Fibroblast of the aortic adventitia (primary cell): ENCODE results near the gene NKX3-2. TPM values are rescaled to one million over a fixed set of nuclear protein-coding genes. Genes with fewer than 3 reads are reported as not detected.

Experiments used
- DNase-seq: peaks from one replicate; pipeline ENCODE4 v3.0.0-alpha.2; 2010; ENCODE audit warnings: low read depth
- H3K4me3 ChIP-seq: 2 replicates; pipeline ENCODE4 v1.5.1; 2011; ENCODE audit warnings: low read depth, mild to moderate bottlenecking, control low read depth, low read length, moderate library complexity
- CTCF ChIP-seq: IDR thresholded peaks from 2 replicates; pipeline ENCODE4 v1.5.1; 2011; ENCODE audit warnings: mild to moderate bottlenecking, low read length, control low read depth, inconsistent platforms; ENCODE audit not compliant: insufficient read depth
- total RNA-seq: library from RNA; depleted of rRNA; stranded (reverse); fragments of >200 nt; gene quantifications from 2 replicates; pipeline ENCODE4 v1.2.3, GENCODE V29; 2012; ENCODE audit warnings: low replicate concordance

The NKX3-2 gene
- total RNA-seq, 1 donor = 0.18 TPM

- no peak for DNase-seq
- no peak for TF ChIP-seq CTCF
- H3K4me3 ChIP-seq = no peak overlapping the region
Measured at GRCh38 chr4:13509442-13509841, 34.9 kb downstream of the NKX3-2 start.

- TF ChIP-seq CTCF = no peak
- H3K4me3 ChIP-seq = no peak overlapping the region
- no peak for DNase-seq
Measured at GRCh38 chr4:13504374-13504773, 39.9 kb downstream of the NKX3-2 start.

GRCh38 chr4:13498469-13498868, 45.8 kb downstream of the NKX3-2 start:
- no peak for TF ChIP-seq CTCF
- no peak for DNase-seq
- no peak overlapping the region for H3K4me3 ChIP-seq

- no peak overlapping the region for H3K4me3 ChIP-seq
- no peak for DNase-seq
- TF ChIP-seq CTCF = no peak
Measured at GRCh38 chr4:13496605-13497004, 47.7 kb downstream of the NKX3-2 start.

GRCh38 chr4:13495753-13496152, 48.6 kb downstream of the NKX3-2 start:
- no peak for TF ChIP-seq CTCF
- DNase-seq = no peak
- H3K4me3 ChIP-seq = no peak overlapping the region

- no peak for TF ChIP-seq CTCF
- H3K4me3 ChIP-seq = no peak overlapping the region
- DNase-seq = no peak
Measured at GRCh38 chr4:13493793-13494192, 50.5 kb downstream of the NKX3-2 start.

GRCh38 chr4:13492747-13493146, 51.6 kb downstream of the NKX3-2 start:
- TF ChIP-seq CTCF = no peak
- no peak for DNase-seq
- no peak overlapping the region for H3K4me3 ChIP-seq
